H1 (cell line): ENCODE measurements around the gene CTAG1A. TPM values are rescaled to one million over a fixed set of nuclear protein-coding genes. Genes with fewer than 3 reads are reported as not detected.
A peak's percentile ranks its signal among the peaks of the same experiment; 100 is the strongest.

ENCODE experiments used
- CTCF ChIA-PET: fragments of 300-600 bp; sonication (Branson Sonifier 250); formaldehyde crosslinking; loops from one replicate; lab custom pipeline; 2021; ENCODE audit not compliant: partially characterized antibody; lab: Charles Lee
- POLR2A ChIA-PET: fragments of 300-600 bp; sonication (Branson Sonifier 250); formaldehyde crosslinking; loops from one replicate; lab custom pipeline; 2021; ENCODE audit warnings: inconsistent platforms; ENCODE audit not compliant: partially characterized antibody; lab: Charles Lee
- DNase-seq, 2 experiments: peaks; one replicate each; pipeline versions ENCODE4 v3.0.0 to v3.0.0-alpha.2; 2010 to 2022; ENCODE audit warnings: low spot score in 2 of 2, low read depth in 1 of 2, mixed read lengths in 1 of 2
- FAIRE-seq: peaks from 2 replicates; lab custom pipeline; 2011; peaks lifted over from hg19 to GRCh38; lab: Jason Lieb, UNC
- H2AFZ ChIP-seq: 2 replicates; pipeline ENCODE4 v1.8.1; 2012; ENCODE audit warnings: low read length, inconsistent platforms
- H2AK5ac ChIP-seq: 2 replicates; pipeline ENCODE4 v1.6.1; 2013; ENCODE audit warnings: low read depth, low read length
- H2BK120ac ChIP-seq: replicated peaks from 2 replicates; pipeline ENCODE3; 2013; ENCODE audit warnings: low read depth, low read length, inconsistent platforms
- H2BK12ac ChIP-seq: 2 replicates; pipeline ENCODE4 v1.6.1; 2013; ENCODE audit warnings: low read depth, low read length
- H2BK15ac ChIP-seq: 2 replicates; pipeline ENCODE4 v1.6.1; 2013; ENCODE audit warnings: low read length
- H2BK20ac ChIP-seq: 2 replicates; pipeline ENCODE4 v1.6.1; 2013; ENCODE audit warnings: low read length
- H2BK5ac ChIP-seq: 2 replicates; pipeline ENCODE4 v1.6.1; 2013; ENCODE audit warnings: low read depth, low read length
- H3K14ac ChIP-seq: 2 replicates; pipeline ENCODE4 v1.6.1; 2013; ENCODE audit warnings: inconsistent platforms; ENCODE audit not compliant: insufficient read length
- H3K18ac ChIP-seq: 2 replicates; pipeline ENCODE4 v1.6.1; 2013; ENCODE audit warnings: low read length; ENCODE audit errors: extremely low read depth
- H3K23ac ChIP-seq: 2 replicates; pipeline ENCODE4 v1.6.1; 2013; ENCODE audit warnings: inconsistent platforms; ENCODE audit not compliant: insufficient read length
- H3K23me2 ChIP-seq: 2 replicates; pipeline ENCODE4 v1.6.1; 2013; ENCODE audit warnings: low read depth, low read length
- H3K27ac ChIP-seq: 2 replicates; pipeline ENCODE4 v1.6.1; 2011; ENCODE audit warnings: low read depth, low read length, inconsistent platforms
- H3K27me3 ChIP-seq, 4 experiments: replicated peaks in 1 of 4; 1 replicate in 1 of 4; 2 replicates in 3 of 4; pipeline versions ENCODE4 v1.6.1 to v1.8.1; 2011 to 2013; ENCODE audit warnings: low read length in 3 of 4, mild to moderate bottlenecking in 3 of 4, inconsistent platforms in 2 of 4, mixed read lengths in 2 of 4, moderate library complexity in 1 of 4; ENCODE audit not compliant: control insufficient read depth in 3 of 4, insufficient read depth in 3 of 4; ENCODE audit errors: extremely low read depth in 1 of 4
- H3K36me3 ChIP-seq, 4 experiments: 2 replicates each; pipeline versions ENCODE4 v1.6.1 to v1.8.1; 2011 to 2013; ENCODE audit warnings: mild to moderate bottlenecking in 4 of 4, low read length in 3 of 4, moderate library complexity in 2 of 4, control low read depth in 1 of 4, inconsistent platforms in 1 of 4; ENCODE audit not compliant: insufficient read depth in 4 of 4, control insufficient read depth in 2 of 4
- H3K4ac ChIP-seq: replicated peaks from 2 replicates; pipeline ENCODE3; 2013; ENCODE audit warnings: low read length, low read depth, mixed read lengths, inconsistent platforms; ENCODE audit not compliant: insufficient read length
- H3K4me1 ChIP-seq, 4 experiments: replicated peaks in 1 of 4; 1 replicate in 1 of 4; 2 replicates in 3 of 4; pipeline versions ENCODE4 v1.6.1 to v1.8.1; 2011 to 2013; ENCODE audit warnings: low read length in 3 of 4, inconsistent platforms in 2 of 4, mixed read lengths in 1 of 4; ENCODE audit not compliant: insufficient read depth in 4 of 4, control insufficient read depth in 3 of 4
- H3K4me2 ChIP-seq, 2 experiments: 2 replicates each; pipeline versions ENCODE4 v1.6.1 to v1.8.1; 2011 to 2013; ENCODE audit warnings: low read depth in 2 of 2, low read length in 2 of 2, control low read depth in 1 of 2, inconsistent platforms in 1 of 2, mild to moderate bottlenecking in 1 of 2; ENCODE audit not compliant: insufficient read depth in 1 of 2
- H3K4me3 ChIP-seq, 4 experiments: fragments of 200-600, 300-600 bp in 1 of 4; sonication (generic), shearing (Covaris generic), sonication (Bioruptor Twin) in 1 of 4; 2 replicates each; pipeline versions ENCODE4 v1.5.1 to v1.8.1; 2011 to 2016; ENCODE audit warnings: low read length in 4 of 4, low read depth in 3 of 4, control low read depth in 2 of 4, inconsistent platforms in 2 of 4, mild to moderate bottlenecking in 2 of 4, mixed read lengths in 1 of 4, moderate library complexity in 1 of 4; ENCODE audit not compliant: insufficient read depth in 2 of 4; ENCODE audit errors: extremely low read depth in 1 of 4
- H3K56ac ChIP-seq: replicated peaks from 2 replicates; pipeline ENCODE3; 2013; ENCODE audit warnings: low read depth, mild to moderate bottlenecking, mixed read lengths, low read length, inconsistent platforms; ENCODE audit not compliant: insufficient read length
- H3K79me1 ChIP-seq: 2 replicates; pipeline ENCODE4 v1.6.1; 2013; ENCODE audit warnings: low read depth, low read length, control low read depth
- H3K79me2 ChIP-seq, 2 experiments: 2 replicates each; pipeline versions ENCODE4 v1.6.1 to v1.8.1; 2012 to 2013; ENCODE audit warnings: low read length in 2 of 2, mild to moderate bottlenecking in 2 of 2, inconsistent platforms in 1 of 2; ENCODE audit not compliant: insufficient read depth in 2 of 2, control insufficient read depth in 1 of 2
- H3K9ac ChIP-seq, 4 experiments: replicated peaks in 1 of 4; 1 replicate in 1 of 4; 2 replicates in 3 of 4; pipeline versions ENCODE4 v1.6.1 to v1.8.1; 2011 to 2013; ENCODE audit warnings: low read depth in 3 of 4, low read length in 3 of 4, control low read depth in 2 of 4, mild to moderate bottlenecking in 2 of 4, moderate library complexity in 2 of 4, inconsistent platforms in 1 of 4; ENCODE audit errors: extremely low read depth in 1 of 4
- H3K9me3 ChIP-seq, 2 experiments: 2 replicates each; pipeline versions ENCODE4 v1.6.1 to v1.8.1; 2012 to 2013; ENCODE audit warnings: mild to moderate bottlenecking in 2 of 2, moderate library complexity in 2 of 2, control low read depth in 1 of 2, inconsistent platforms in 1 of 2, low read depth in 1 of 2, low read length in 1 of 2, mixed read lengths in 1 of 2; ENCODE audit not compliant: insufficient read depth in 2 of 2
- H4K20me1 ChIP-seq, 2 experiments: replicated peaks in 1 of 2; 2 replicates each; pipeline versions ENCODE3 to v1.8.1; 2011 to 2013; ENCODE audit warnings: inconsistent platforms in 2 of 2, low read length in 2 of 2, mild to moderate bottlenecking in 1 of 2; ENCODE audit not compliant: insufficient read depth in 2 of 2, control insufficient read depth in 1 of 2
- H4K5ac ChIP-seq: 2 replicates; pipeline ENCODE4 v1.6.1; 2013; ENCODE audit warnings: low read length, low read depth, mixed read lengths, inconsistent platforms; ENCODE audit not compliant: insufficient read length
- H4K8ac ChIP-seq: 2 replicates; pipeline ENCODE4 v1.8.0; 2013; ENCODE audit warnings: mild to moderate bottlenecking, moderate library complexity, low read length, inconsistent platforms; ENCODE audit not compliant: insufficient read depth; ENCODE audit errors: extremely low read depth
- H4K91ac ChIP-seq: replicated peaks from 2 replicates; pipeline ENCODE3; 2013; ENCODE audit warnings: low read length, mixed read lengths, inconsistent platforms; ENCODE audit not compliant: insufficient read length
- EP300 ChIP-seq, 2 experiments: IDR thresholded peaks; 1 replicate in 1 of 2; 2 replicates in 1 of 2; pipeline ENCODE4 v1.6.1; 2011 to 2012; ENCODE audit warnings: low read depth in 2 of 2, low read length in 2 of 2, mild to moderate bottlenecking in 2 of 2, borderline replicate concordance in 1 of 2, inconsistent platforms in 1 of 2, moderate library complexity in 1 of 2
- JUN ChIP-seq: IDR thresholded peaks from 2 replicates; pipeline ENCODE4 v1.6.1; 2011; ENCODE audit warnings: low read depth, mild to moderate bottlenecking, improper control_type of control experiment, low read length
- JUND ChIP-seq: IDR thresholded peaks from 2 replicates; pipeline ENCODE4 v1.6.1; 2011; ENCODE audit warnings: mild to moderate bottlenecking, improper control_type of control experiment, low read length
- POLR2A ChIP-seq, 2 experiments: IDR thresholded peaks; 1 replicate in 1 of 2; 2 replicates in 1 of 2; pipeline ENCODE4 v1.6.1; 2011; ENCODE audit warnings: low read depth in 2 of 2, low read length in 2 of 2, mild to moderate bottlenecking in 2 of 2; ENCODE audit errors: control extremely low read depth in 1 of 2
- POU5F1 ChIP-seq: IDR thresholded peaks from 2 replicates; pipeline ENCODE4 v1.6.1; 2011; ENCODE audit warnings: low read depth, mild to moderate bottlenecking, low read length, moderate library complexity
- SIN3A ChIP-seq, 2 experiments: IDR thresholded peaks in 1 of 2; conservative IDR thresholded peaks in 1 of 2; 2 replicates each; pipeline ENCODE4 v1.6.1; 2011 to 2012; ENCODE audit warnings: low read length in 2 of 2, improper control_type of control experiment in 1 of 2, low read depth in 1 of 2, mild to moderate bottlenecking in 1 of 2
- WGBS, 2 experiments: shearing (Covaris generic) in 1 of 2; methylation state at CpG; one replicate each; pipeline versions ENCODE4 v1.1.6 to v1.1.7; 2013 to 2015; ENCODE audit warnings: low lambda C conversion rate in 2 of 2, mixed read lengths in 2 of 2, inconsistent platforms in 1 of 2, low coverage in 1 of 2, missing lambda C conversion rate in 1 of 2; ENCODE audit not compliant: insufficient replicate concordance in 2 of 2, insufficient coverage in 1 of 2, insufficient read length in 1 of 2; ENCODE audit errors: extremely low coverage in 1 of 2, missing lambda C conversion rate in 1 of 2; 5-methylcytosine and 5-hydroxymethylcytosine counted together
- polyA plus RNA-seq, 7 experiments: library from polyadenylated mRNA; depleted of rRNA in 3 of 7; stranded (reverse) in 5 of 7; unstranded in 2 of 7; fragments of >200 nt in 5 of 7; fragments of 200-250 nt in 2 of 7; gene quantifications; 1 replicate in 5 of 7; 2 replicates in 1 of 7; 4 replicates in 1 of 7; pipeline versions ENCODE4 v1.2.1 to v1.2.3, GENCODE V29; 2011 to 2013; ENCODE audit warnings: missing spikeins in 2 of 7, mixed read lengths in 2 of 7
- total RNA-seq: library from RNA; stranded (reverse); fragmentation: NEBNext Ultra II Directional; extraction: Animal tissue kit (Norgen Biotek cat#: 25700); gene quantifications from 2 replicates; pipeline ENCODE4 v1.2.1, GENCODE V29; 2021
- TF ChIP-seq, protein P1 (sequence below): IDR thresholded peaks from 2 replicates; pipeline ENCODE4 v1.6.1; 2011; ENCODE audit warnings: low read length, improper control_type of control experiment
- TF ChIP-seq, protein P2 (sequence below): IDR thresholded peaks from 2 replicates; pipeline ENCODE4 v1.6.1; 2012; ENCODE audit warnings: inconsistent platforms

CTAG1A gene
- total and polyA plus RNA-seq, 2 of the 8 experiments (the other 6 are each of a cell fraction or from before 2014, with no cell fraction given), result not detected

DNA sequence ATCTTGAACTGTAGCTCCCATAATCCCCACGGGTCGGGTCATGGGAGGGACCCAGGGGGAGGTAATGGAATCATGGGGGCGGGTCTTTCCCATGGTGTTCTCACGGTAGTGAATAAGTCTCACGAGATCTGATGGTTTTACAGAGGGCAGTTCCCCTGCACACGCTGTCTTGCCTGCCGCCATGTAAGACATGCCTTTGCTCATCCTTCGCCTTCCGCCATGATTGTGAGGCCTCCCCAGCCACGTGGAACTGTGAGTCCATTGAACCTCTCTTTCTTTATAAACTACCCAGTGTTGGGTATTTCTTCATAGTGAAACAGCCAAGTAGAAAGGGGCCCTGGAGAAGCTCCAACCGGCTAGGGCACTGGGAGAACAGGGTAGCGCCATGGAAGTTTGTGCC lies 12.3 kb downstream of the CTAG1A start:
- H4K5ac ChIP-seq, result no peak overlapping the region
- no peak overlapping the region for H2BK5ac ChIP-seq
- H3K56ac ChIP-seq, result no peak overlapping the region
- peaks cover 0 to 10% (median 0%) of the 10 kb centered on the region in 4 experiments; a peak in 4 of 7 replicates for H3K4me1 ChIP-seq
- no peak overlapping the region for H3K9ac ChIP-seq
- TF ChIP-seq JUN, result no peak
- TF ChIP-seq EP300 (IDR thresholded peaks at IDR 0.05; ENCODE audit: borderline replicate concordance in 1 of 2, low read depth in 2 of 2, low read length in 2 of 2), result no peak
- no peak for TF ChIP-seq SIN3A (conservative IDR thresholded peaks at IDR 0.05 in 1 of 2, IDR thresholded peaks at IDR 0.05 in 1 of 2; ENCODE audit: low read depth in 1 of 2, low read length in 2 of 2)
- TF ChIP-seq POU5F1, result no peak
- TF ChIP-seq, protein P1, sequence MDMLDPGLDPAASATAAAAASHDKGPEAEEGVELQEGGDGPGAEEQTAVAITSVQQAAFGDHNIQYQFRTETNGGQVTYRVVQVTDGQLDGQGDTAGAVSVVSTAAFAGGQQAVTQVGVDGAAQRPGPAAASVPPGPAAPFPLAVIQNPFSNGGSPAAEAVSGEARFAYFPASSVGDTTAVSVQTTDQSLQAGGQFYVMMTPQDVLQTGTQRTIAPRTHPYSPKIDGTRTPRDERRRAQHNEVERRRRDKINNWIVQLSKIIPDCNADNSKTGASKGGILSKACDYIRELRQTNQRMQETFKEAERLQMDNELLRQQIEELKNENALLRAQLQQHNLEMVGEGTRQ, result no peak
- TF ChIP-seq JUND, result no peak
- TF ChIP-seq, protein P2, sequence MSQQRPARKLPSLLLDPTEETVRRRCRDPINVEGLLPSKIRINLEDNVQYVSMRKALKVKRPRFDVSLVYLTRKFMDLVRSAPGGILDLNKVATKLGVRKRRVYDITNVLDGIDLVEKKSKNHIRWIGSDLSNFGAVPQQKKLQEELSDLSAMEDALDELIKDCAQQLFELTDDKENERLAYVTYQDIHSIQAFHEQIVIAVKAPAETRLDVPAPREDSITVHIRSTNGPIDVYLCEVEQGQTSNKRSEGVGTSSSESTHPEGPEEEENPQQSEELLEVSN, result no peak
- TF ChIP-seq POLR2A (IDR thresholded peaks at IDR 0.05; ENCODE audit: control extremely low read depth in 1 of 2, low read depth in 2 of 2, low read length in 2 of 2), result no peak
- no peak overlapping the region for H3K4ac ChIP-seq
- no peak overlapping the region for H4K8ac ChIP-seq
- H2AK5ac ChIP-seq, result 0 out of 2 replicates have a peak overlapping the region, but pooled peaks have one; percentile 39
- H3K79me2 ChIP-seq, result no peaks in the 10 kb centered on the region
- ChIA-PET CTCF (interaction anchor here (0.8 kb wide), 1 partner anchor 243 kb away, joined by 3 read pairs; no protein-coding TSS in a partner anchor), POLR2A (no interaction called here)
- no peaks in the 10 kb centered on the region for H4K20me1 ChIP-seq
- no peak overlapping the region; a peak in 1 of 4 replicates for H3K4me2 ChIP-seq
- 0 out of 2 replicates have a peak overlapping the region, but pooled peaks have one; percentile 17 for H2BK12ac ChIP-seq
- no peak overlapping the region; the same call in 1 of the 2 replicates for H3K18ac ChIP-seq
- H2BK20ac ChIP-seq, result no peak overlapping the region
- H3K4me3 ChIP-seq, result no peak overlapping the region
- FAIRE-seq, result no peak
- no peak overlapping the region for H4K91ac ChIP-seq
- no peak overlapping the region for H2BK120ac ChIP-seq
- H2AFZ ChIP-seq, result no peak overlapping the region
- H3K27ac ChIP-seq, result no peak overlapping the region
- no peak overlapping the region for H3K23ac ChIP-seq
- no peaks in the 10 kb centered on the region for H3K36me3 ChIP-seq
- 100% methylated on average over 2 of the region's 12 CpGs; no CpG with 5 or more reads in 1 of the 2 experiments for WGBS, 2 experiments
- H3K23me2 ChIP-seq, result no peaks in the 10 kb centered on the region
- no peaks in the 10 kb centered on the region for H3K79me1 ChIP-seq
- peaks cover 3 to 8% of the 10 kb centered on the region in 2 experiments for H3K9me3 ChIP-seq
- DNase-seq, result no peak
- H3K27me3 ChIP-seq, result no peaks in the 10 kb centered on the region
- H2BK15ac ChIP-seq, result no peak overlapping the region
- H3K14ac ChIP-seq, result no peak overlapping the region
